AG10803 (cell line): Measurements from ENCODE around the gene EPAS1.
A peak's percentile ranks its signal among the peaks of the same experiment; 100 is the strongest.

Experiments
- DNase-seq: peaks from one replicate; pipeline ENCODE4 v3.0.0; 2010; ENCODE audit warnings: low read depth
- H3K4me3 ChIP-seq: 2 replicates; pipeline ENCODE4 v1.5.1; 2011; ENCODE audit warnings: mild to moderate bottlenecking, low read length, control low read depth
- CTCF ChIP-seq: conservative IDR thresholded peaks from 2 replicates; pipeline ENCODE4 v1.5.1; 2011; ENCODE audit warnings: mild to moderate bottlenecking, low read length, control low read depth, inconsistent platforms

EPAS1 gene

GRCh38 chr2:46294176-46294836 is 2.9 kb upstream of the EPAS1 start:
- no peak overlapping the region for H3K4me3 ChIP-seq
- peak; percentile 24 for DNase-seq
- peak; percentile 44 for TF ChIP-seq CTCF

- no peak for TF ChIP-seq CTCF
- DNase-seq: peak; percentile 43
- H3K4me3 ChIP-seq: peak overlapping the region; percentile 73
These were observed 879 bp upstream of the EPAS1 start for GRCh38 chr2:46296216-46296839.

- TF ChIP-seq CTCF: no peak
- DNase-seq: peak; percentile 26
- H3K4me3 ChIP-seq: peak overlapping the region; percentile 94
These were observed 502 bp downstream of the EPAS1 start for GRCh38 chr2:46297546-46298271.

- H3K4me3 ChIP-seq: peak overlapping the region; percentile 94
- no peak for TF ChIP-seq CTCF
- no peak for DNase-seq
These were observed 990 bp downstream of the EPAS1 start for GRCh38 chr2:46298272-46298521.

GRCh38 chr2:46298522-46299353 is 1.5 kb downstream of the EPAS1 start:
- TF ChIP-seq CTCF: peak; percentile 27; the same call in 1 of the 2 replicates
- peak; percentile 52 for DNase-seq
- H3K4me3 ChIP-seq: peak overlapping the region; percentile 94

GRCh38 chr2:46299365-46300263 is 2.4 kb downstream of the EPAS1 start:
- H3K4me3 ChIP-seq: peak overlapping the region; percentile 94
- peak; percentile 81 for DNase-seq
- peak; percentile 13; the same call in 1 of the 2 replicates for TF ChIP-seq CTCF
